Adrenal gland (tissue), 5 donors: ENCODE results near the gene ALDH16A1.

ENCODE experiments used
- POLR2A ChIP-seq, 2 donors: fragments of 450-650 bp; IDR thresholded peaks; one replicate each; pipeline ENCODE4 v1.6.1; 2017; ENCODE audit warnings: antibody characterized with exemption in 2 of 2, mild to moderate bottlenecking in 2 of 2, moderate library complexity in 1 of 2
- TF ChIP-seq, protein P1 (sequence below), 6 experiments: fragments of 450-650 bp in 4 of 6; fragments of 200-600 bp in 2 of 6; sonication (generic) in 1 of 6; IDR thresholded peaks; 1 replicate in 5 of 6; 2 replicates in 1 of 6; pipeline versions ENCODE4 v1.5.1 to v1.8.0; 2016 to 2021; ENCODE audit warnings: antibody characterized with exemption in 6 of 6, mild to moderate bottlenecking in 2 of 6, moderate library complexity in 1 of 6
- donor health status: DM: no; HTN: no; CAD: no.

DNA sequence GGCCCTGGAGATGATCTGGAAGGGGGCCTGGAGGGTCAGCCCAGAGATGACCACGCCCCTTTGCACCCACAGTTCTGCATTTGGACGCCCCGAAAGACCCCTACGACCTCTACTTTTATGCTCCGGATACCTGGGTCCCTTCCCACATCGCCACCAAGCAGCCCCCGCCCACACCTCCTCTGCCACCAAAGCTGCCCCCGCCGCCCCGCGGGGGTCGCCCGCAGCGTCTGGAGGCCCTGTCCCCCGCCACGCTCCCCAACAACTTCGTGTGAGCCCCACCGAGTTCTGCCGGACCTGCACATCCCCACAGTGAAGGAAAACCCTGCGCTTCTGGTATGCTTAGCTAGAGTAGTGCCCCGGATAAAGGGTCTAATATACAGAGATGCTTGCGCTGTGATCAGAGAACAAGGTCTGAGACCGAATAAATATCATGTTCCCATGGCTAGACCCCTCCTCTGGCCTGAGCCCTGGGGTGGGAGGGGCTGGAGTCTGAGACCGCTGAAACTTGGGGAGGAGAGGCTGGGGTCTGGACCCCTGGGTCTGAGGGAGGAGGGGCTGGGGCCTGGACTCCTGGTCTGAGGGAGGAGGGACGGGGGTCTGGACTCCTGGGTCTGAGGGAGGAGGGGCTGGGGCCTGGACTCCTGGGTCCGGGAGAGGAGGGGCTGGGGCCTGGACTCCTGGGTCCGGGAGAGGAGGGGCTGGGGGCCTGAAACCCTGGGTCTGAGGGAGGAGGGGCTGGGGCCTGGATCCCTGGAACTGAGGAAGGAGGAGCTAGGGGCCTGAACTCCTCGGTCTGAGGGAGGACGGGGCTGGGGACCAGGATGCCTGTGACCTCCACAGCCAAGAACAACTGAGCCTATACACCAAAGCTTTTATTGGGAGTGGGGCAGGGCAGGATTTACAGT is 24.2 kb upstream of the ALDH16A1 start:
- TF ChIP-seq, protein P1, sequence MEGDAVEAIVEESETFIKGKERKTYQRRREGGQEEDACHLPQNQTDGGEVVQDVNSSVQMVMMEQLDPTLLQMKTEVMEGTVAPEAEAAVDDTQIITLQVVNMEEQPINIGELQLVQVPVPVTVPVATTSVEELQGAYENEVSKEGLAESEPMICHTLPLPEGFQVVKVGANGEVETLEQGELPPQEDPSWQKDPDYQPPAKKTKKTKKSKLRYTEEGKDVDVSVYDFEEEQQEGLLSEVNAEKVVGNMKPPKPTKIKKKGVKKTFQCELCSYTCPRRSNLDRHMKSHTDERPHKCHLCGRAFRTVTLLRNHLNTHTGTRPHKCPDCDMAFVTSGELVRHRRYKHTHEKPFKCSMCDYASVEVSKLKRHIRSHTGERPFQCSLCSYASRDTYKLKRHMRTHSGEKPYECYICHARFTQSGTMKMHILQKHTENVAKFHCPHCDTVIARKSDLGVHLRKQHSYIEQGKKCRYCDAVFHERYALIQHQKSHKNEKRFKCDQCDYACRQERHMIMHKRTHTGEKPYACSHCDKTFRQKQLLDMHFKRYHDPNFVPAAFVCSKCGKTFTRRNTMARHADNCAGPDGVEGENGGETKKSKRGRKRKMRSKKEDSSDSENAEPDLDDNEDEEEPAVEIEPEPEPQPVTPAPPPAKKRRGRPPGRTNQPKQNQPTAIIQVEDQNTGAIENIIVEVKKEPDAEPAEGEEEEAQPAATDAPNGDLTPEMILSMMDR (IDR thresholded peaks at IDR 0.05), result no peak
- no peak for TF ChIP-seq POLR2A (IDR thresholded peaks at IDR 0.05)
